AG10803 (cell line): Measurements from ENCODE around the gene MICAL2.
A peak's percentile ranks its signal among the peaks of the same experiment; 100 is the strongest.

Source experiments
- DNase-seq: peaks from one replicate; pipeline ENCODE4 v3.0.0; 2010; ENCODE audit warnings: low read depth
- H3K4me3 ChIP-seq: 2 replicates; pipeline ENCODE4 v1.5.1; 2011; ENCODE audit warnings: mild to moderate bottlenecking, low read length, control low read depth
- TF ChIP-seq, protein P1 (sequence below): conservative IDR thresholded peaks from 2 replicates; pipeline ENCODE4 v1.5.1; 2011; ENCODE audit warnings: mild to moderate bottlenecking, low read length, control low read depth, inconsistent platforms

MICAL2 gene

DNA sequence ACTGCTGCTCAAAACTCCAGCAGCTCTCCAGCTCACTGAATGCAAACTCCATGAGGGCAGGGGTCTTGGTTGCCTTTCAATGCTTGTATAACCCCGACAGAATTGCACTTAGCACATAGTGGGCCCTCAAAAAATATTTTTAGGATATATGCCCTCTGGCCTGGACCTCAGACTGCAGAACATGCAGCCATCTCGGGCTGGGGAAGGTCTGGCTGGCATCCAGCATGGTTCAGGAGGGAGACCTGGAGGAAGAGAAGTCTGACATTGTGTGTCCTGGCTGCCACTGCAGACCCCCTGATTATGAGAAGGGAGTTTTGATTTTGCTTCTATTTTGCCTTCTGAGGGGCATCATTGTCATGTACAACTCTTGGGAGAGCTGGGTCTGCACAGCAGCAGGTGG is 157.5 kb downstream of the MICAL2 start:
- DNase-seq = no peak
- TF ChIP-seq, protein P1, sequence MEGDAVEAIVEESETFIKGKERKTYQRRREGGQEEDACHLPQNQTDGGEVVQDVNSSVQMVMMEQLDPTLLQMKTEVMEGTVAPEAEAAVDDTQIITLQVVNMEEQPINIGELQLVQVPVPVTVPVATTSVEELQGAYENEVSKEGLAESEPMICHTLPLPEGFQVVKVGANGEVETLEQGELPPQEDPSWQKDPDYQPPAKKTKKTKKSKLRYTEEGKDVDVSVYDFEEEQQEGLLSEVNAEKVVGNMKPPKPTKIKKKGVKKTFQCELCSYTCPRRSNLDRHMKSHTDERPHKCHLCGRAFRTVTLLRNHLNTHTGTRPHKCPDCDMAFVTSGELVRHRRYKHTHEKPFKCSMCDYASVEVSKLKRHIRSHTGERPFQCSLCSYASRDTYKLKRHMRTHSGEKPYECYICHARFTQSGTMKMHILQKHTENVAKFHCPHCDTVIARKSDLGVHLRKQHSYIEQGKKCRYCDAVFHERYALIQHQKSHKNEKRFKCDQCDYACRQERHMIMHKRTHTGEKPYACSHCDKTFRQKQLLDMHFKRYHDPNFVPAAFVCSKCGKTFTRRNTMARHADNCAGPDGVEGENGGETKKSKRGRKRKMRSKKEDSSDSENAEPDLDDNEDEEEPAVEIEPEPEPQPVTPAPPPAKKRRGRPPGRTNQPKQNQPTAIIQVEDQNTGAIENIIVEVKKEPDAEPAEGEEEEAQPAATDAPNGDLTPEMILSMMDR = no peak
- H3K4me3 ChIP-seq = no peak overlapping the region

DNA sequence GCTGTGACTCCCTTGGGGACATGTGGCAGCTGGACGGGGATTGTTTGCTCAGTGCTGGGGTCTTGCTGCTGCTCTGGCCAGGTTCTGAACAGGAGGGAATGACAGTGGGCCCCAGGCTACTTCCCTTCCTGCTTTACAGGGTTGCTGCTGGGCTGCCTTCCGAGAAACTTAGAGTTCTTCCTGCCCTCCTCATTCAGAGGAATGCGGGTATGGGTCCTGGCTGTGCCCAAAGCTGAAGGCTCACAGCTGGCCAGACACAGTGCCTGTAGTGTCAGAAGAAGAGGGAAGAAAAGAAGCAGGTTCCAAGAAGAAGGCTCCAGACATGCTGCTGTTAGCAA is 158.7 kb downstream of the MICAL2 start:
- TF ChIP-seq, protein P1 = no peak

DNA sequence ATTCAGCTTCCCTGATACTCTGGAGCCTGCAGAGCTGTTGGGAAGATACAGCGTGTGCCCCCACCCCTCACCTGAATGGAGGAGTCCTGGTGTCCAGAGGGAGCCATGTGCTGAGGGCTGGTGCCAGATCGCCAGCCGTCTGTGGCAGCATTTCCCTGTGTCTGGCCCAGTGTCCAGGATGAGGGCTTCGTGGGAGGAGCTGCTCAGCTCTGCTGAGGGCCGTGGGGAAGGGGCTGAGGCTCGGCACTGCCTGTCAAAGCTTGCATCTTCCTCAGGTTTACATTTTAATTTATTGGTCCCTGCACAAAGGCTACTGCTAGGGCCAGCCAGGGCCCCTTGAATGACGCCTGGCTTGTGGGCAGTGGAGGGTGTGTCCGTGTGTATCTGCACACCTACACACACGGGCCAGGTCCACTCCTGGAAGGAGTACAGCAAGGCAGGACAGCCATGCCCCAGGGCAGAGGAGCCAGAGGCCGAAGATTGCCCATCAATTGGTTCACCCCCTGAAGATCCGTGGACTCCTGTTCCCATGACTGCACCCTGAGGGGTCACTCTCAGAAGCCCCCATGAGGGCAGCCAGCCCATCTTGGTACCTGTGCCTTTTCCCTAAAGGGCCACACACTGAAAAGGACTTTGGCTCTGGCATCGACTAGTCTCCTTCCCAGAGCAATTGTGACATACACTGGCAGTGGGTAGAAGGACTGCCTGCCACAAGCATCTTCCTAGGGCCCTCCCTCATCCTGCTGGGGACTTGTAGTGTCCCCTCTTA is 159.2 kb downstream of the MICAL2 start:
- DNase-seq = no peak
- TF ChIP-seq, protein P1 = no peak
- H3K4me3 ChIP-seq = no peak overlapping the region

More for the DNA sequence above, 158.7 kb downstream of the MICAL2 start:
- no peak overlapping the region for H3K4me3 ChIP-seq
- DNase-seq = peak; percentile 25

DNA sequence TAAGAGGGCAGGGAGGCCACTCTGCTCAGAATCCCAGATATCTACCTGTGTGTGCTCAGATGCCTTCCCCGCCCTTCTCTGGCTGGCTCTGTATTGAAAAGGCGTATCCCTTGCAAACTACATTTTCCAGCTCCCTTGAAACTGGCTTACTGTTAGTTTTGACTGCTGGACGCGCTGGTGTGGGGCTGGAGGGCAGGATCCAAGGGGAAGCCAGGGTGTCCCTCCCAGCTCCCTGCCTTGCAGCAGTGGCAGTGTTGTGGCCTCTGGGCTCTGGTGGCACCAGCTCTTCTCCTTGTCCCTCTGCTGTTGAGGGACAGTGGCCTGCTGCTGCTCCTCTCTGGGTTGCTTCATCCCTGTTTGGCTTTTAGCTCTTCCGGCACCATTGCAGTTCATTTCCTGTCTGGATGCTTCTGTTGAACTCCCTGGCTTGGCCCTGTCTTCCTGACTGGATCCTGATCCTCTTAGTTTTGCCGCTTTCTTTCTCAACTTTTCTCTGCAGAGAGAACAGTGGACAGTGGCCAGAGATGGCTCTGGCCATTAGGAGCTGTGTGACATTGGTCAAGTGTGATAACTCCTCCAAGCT is 159.9 kb downstream of the MICAL2 start:
- DNase-seq = no peak
- TF ChIP-seq, protein P1 = no peak
- no peak overlapping the region for H3K4me3 ChIP-seq

DNA sequence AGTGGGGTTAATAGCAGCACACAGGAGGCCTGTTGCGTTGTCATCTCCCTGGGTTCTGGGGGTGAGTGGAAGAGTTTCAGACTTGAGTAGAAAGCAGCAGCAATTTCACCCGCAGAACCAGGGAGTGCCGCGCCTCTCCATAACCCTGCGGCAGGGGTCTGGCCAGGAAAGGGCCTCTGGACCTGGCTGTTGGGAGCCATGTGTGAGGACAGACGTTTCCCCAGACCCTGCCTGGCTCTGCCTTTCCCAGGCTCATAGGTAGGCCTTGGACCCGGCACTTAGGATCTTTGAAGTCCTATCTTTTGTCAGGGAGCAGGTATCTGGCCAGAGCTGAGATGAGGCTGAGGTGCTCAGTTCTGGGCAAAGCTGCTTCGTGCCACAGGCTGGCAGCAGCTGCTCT is 160.4 kb downstream of the MICAL2 start:
- H3K4me3 ChIP-seq = no peak overlapping the region
- DNase-seq = no peak
- TF ChIP-seq, protein P1 = no peak

DNA sequence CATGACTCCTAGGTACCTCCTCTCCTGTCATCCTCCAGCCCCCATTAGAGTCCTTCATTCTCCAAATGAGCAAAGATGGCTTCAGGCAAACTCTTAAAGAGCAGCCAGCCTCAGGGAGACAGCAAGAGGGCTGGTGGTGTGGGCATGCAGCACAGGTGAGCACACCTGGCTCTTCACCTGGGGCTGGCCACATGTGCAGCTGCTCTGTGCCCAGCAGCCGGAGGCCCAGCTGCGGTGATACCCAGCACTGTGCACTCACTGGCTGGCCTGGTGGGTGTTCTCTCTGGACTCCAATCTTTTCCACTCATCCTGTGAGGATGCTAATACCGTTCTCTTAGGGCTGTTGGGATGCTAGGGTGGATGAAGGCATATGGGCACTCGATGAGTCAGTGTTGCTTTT is 160.9 kb downstream of the MICAL2 start:
- no peak overlapping the region for H3K4me3 ChIP-seq
- no peak for DNase-seq
- TF ChIP-seq, protein P1 = no peak

DNA sequence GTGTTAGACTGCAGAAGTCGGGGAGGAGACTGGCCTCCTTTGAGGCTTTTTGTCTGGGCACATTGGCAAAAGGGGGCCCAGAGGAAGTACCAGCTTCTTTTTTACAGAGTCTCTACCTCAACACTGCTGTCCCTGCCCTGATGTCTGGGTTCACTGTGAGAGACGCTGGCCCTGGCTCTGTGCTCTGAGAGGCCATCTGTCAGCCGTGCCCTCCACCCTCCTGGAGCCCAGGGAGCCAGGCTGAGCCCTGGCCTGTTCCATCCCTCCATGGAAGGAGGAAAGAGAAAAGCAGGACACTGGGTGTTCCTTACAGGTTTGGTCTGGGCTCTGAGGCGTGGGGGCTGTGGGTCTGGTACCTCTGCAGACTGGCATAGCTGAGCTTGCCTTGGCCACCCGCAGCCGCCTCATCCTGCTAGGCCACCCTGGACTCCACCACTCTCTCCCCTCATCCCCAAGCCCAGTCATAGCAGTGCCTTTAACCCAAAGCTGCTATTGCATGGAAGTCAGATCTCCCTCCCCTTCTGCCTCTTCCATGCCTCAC is 161.5 kb downstream of the MICAL2 start:
- TF ChIP-seq, protein P1 = no peak
- no peak overlapping the region for H3K4me3 ChIP-seq
- no peak for DNase-seq
